ENCODE measurements around the gene TEX54.

Gene TEX54

GRCh38 chr11:62806611-62807121 lies 26.0 kb downstream of the TEX54 start:
- CTCF ChIA-PET = interaction anchor here (0.7 to 0.9 kb wide), 2 partner anchors 15 to 28 kb away, joined by 4 read pairs; no protein-coding TSS in a partner anchor
- Histone ChIP-seq H3K9me3 (ENCODE audit: control insufficient read depth, insufficient read depth, low read depth, low read length) (no peaks in the 10 kb centered on the region), H3K4me3 (ENCODE audit: low read depth, low read length) (no peak overlapping the region), H3K4me1 (ENCODE audit: control insufficient read depth, insufficient read depth, low read length) (no peaks in the 10 kb centered on the region), H3K36me3 (ENCODE audit: control insufficient read depth in 2 of 2, insufficient read depth in 1 of 2, low read length in 2 of 2) (peaks cover 11 to 27% of the 10 kb centered on the region in 2 experiments), H3K27ac (ENCODE audit: extremely low read depth, low read depth, low read length) (no peak overlapping the region)
- POLR2A ChIA-PET = interaction anchor here (0.5 to 3.5 kb wide), 12 partner anchors 10 to 79 kb away, joined by 3 to 25 read pairs (median 7); partner anchors contain the start of genes POLR2G, STX5, TEX54 and TMEM179B
- no peak for TF ChIP-seq ZBTB8A (tag by site-specific recombination; IDR thresholded peaks at IDR 0.05)
- TF ChIP-seq ZBTB21 (tag by site-specific recombination; IDR thresholded peaks at IDR 0.05) = no peak
- TF ChIP-seq REST (tag by site-specific recombination; IDR thresholded peaks at IDR 0.05) = no peak
- TF ChIP-seq ZNF621 (tag by site-specific recombination; IDR thresholded peaks at IDR 0.05) = no peak
- no peak for TF ChIP-seq ZNF423 (tag by site-specific recombination; IDR thresholded peaks at IDR 0.05)
- TF ChIP-seq, protein P1, sequence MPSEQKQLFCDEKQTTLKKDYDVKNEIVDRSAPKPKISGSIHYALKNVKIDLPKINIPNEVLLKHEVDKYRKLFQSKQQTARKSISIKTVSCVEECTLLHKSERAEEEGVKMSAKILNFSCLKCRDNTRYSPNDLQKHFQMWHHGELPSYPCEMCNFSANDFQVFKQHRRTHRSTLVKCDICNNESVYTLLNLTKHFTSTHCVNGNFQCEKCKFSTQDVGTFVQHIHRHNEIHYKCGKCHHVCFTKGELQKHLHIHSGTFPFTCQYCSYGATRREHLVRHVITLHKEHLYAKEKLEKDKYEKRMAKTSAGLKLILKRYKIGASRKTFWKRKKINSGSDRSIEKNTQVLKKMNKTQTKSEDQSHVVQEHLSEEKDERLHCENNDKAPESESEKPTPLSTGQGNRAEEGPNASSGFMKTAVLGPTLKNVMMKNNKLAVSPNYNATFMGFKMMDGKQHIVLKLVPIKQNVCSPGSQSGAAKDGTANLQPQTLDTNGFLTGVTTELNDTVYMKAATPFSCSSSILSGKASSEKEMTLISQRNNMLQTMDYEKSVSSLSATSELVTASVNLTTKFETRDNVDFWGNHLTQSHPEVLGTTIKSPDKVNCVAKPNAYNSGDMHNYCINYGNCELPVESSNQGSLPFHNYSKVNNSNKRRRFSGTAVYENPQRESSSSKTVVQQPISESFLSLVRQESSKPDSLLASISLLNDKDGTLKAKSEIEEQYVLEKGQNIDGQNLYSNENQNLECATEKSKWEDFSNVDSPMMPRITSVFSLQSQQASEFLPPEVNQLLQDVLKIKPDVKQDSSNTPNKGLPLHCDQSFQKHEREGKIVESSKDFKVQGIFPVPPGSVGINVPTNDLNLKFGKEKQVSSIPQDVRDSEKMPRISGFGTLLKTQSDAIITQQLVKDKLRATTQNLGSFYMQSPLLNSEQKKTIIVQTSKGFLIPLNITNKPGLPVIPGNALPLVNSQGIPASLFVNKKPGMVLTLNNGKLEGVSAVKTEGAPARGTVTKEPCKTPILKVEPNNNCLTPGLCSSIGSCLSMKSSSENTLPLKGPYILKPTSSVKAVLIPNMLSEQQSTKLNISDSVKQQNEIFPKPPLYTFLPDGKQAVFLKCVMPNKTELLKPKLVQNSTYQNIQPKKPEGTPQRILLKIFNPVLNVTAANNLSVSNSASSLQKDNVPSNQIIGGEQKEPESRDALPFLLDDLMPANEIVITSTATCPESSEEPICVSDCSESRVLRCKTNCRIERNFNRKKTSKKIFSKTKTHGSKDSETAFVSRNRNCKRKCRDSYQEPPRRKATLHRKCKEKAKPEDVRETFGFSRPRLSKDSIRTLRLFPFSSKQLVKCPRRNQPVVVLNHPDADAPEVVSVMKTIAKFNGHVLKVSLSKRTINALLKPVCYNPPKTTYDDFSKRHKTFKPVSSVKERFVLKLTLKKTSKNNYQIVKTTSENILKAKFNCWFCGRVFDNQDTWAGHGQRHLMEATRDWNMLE (tag by site-specific recombination; conservative IDR thresholded peaks at IDR 0.05; ENCODE audit: low read depth) = no peak
- TF ChIP-seq, protein P2, sequence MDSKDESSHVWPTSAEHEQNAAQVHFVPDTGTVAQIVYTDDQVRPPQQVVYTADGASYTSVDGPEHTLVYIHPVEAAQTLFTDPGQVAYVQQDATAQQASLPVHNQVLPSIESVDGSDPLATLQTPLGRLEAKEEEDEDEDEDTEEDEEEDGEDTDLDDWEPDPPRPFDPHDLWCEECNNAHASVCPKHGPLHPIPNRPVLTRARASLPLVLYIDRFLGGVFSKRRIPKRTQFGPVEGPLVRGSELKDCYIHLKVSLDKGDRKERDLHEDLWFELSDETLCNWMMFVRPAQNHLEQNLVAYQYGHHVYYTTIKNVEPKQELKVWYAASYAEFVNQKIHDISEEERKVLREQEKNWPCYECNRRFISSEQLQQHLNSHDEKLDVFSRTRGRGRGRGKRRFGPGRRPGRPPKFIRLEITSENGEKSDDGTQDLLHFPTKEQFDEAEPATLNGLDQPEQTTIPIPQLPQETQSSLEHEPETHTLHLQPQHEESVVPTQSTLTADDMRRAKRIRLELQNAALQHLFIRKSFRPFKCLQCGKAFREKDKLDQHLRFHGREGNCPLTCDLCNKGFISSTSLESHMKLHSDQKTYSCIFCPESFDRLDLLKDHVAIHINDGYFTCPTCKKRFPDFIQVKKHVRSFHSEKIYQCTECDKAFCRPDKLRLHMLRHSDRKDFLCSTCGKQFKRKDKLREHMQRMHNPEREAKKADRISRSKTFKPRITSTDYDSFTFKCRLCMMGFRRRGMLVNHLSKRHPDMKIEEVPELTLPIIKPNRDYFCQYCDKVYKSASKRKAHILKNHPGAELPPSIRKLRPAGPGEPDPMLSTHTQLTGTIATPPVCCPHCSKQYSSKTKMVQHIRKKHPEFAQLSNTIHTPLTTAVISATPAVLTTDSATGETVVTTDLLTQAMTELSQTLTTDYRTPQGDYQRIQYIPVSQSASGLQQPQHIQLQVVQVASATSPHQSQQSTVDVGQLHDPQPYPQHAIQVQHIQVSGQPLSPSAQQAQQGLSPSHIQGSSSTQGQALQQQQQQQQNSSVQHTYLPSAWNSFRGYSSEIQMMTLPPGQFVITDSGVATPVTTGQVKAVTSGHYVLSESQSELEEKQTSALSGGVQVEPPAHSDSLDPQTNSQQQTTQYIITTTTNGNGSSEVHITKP (tag by site-specific recombination; IDR thresholded peaks at IDR 0.05) = peak; percentile 36; the same call in 1 of the 2 replicates
- no peak for TF ChIP-seq ZNF626 (tag by site-specific recombination; IDR thresholded peaks at IDR 0.05)
- no peak for TF ChIP-seq ZNF433 (tag by site-specific recombination; IDR thresholded peaks at IDR 0.05; ENCODE audit: low read depth)
- no peak for TF ChIP-seq ZNF530 (tag by site-specific recombination; IDR thresholded peaks at IDR 0.05; ENCODE audit: low read depth)
- no peak for TF ChIP-seq ZNF785 (tag by site-specific recombination; IDR thresholded peaks at IDR 0.05)
- TF ChIP-seq ZBTB48 (tag by site-specific recombination; IDR thresholded peaks at IDR 0.05) = peak; percentile 76
- TF ChIP-seq, protein P3, sequence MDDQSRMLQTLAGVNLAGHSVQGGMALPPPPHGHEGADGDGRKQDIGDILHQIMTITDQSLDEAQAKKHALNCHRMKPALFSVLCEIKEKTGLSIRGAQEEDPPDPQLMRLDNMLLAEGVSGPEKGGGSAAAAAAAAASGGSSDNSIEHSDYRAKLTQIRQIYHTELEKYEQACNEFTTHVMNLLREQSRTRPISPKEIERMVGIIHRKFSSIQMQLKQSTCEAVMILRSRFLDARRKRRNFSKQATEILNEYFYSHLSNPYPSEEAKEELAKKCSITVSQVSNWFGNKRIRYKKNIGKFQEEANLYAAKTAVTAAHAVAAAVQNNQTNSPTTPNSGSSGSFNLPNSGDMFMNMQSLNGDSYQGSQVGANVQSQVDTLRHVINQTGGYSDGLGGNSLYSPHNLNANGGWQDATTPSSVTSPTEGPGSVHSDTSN (CRISPR knock-in tag; IDR thresholded peaks at IDR 0.05) = no peak
- no peak for TF ChIP-seq ZBTB17 (tag by site-specific recombination; IDR thresholded peaks at IDR 0.05)
- no peak for TF ChIP-seq ZNF146 (tag by site-specific recombination; IDR thresholded peaks at IDR 0.05)
- TF ChIP-seq BCL11A (tag by site-specific recombination; IDR thresholded peaks at IDR 0.05; ENCODE audit: low read depth) = no peak
- TF ChIP-seq PRDM1 (tag by site-specific recombination; IDR thresholded peaks at IDR 0.05) = 0 out of 2 replicates have a peak, but pooled peaks have one; percentile 6
- peak; percentile 67 for TF ChIP-seq GLIS1 (tag by site-specific recombination; IDR thresholded peaks at IDR 0.05)

Data from HEK293 (cell line).